NCI-H460 (cell line): ENCODE data around the gene ZFP3. TPM values are rescaled to one million over a fixed set of nuclear protein-coding genes. Genes with fewer than 3 reads are reported as not detected.
"Not testable (repeated sequence)": the region's sequence is repeated elsewhere in the genome, so short reads cannot be mapped to it uniquely, and the experiment has no call there.

Experiments
- DNase-seq: peaks from one replicate; pipeline ENCODE4 v3.0.0-alpha.2; 2016; ENCODE audit warnings: low read depth; ENCODE audit errors: extremely low read depth
- total RNA-seq: library from RNA; depleted of rRNA; stranded (reverse); fragments of >200 nt; shearing (Covaris generic); gene quantifications from 2 replicates; pipeline ENCODE4 v1.2.3, GENCODE V29; 2014

The ZFP3 gene
- total RNA-seq, 1 experiment from 2014 or later: not detected

DNA sequence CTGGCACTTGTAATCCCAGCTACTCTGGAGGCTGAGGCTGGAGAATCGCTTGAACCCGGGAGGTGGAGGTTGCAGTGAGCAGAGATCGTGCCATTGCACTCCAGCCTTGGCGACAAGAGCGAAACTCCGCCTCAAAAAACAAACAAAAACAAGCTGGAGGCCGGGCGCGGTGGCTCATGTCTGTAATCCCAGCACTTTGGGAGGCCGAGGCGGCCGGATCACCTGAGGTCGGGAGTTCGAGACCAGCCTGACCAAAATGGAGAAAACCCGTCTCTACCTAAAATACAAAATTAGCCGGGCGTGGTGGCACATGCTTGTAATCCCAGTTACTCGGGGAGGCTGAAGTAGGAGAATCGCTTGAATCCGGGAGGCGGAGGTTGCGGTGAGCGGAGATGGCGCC, 992 bp upstream of the ZFP3 start:
- DNase-seq: not testable (repeated sequence)

DNA sequence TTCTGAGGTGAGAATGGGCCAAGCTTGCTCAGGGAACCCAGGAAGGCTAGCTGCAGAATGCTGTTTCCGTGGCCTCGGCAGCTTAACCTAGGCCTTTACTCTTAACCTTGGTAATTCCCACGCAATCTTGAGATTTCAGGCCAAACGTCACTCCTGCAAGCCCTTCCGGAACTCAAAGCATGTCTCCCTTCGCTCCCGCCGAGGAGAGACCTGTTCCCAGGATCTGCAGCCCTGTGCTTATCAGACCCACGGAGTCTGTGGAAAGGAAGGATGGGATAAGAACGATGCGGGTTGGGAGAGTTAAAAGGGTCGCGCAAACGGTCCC, 524 bp upstream of the ZFP3 start:
- DNase-seq: no peak

DNA sequence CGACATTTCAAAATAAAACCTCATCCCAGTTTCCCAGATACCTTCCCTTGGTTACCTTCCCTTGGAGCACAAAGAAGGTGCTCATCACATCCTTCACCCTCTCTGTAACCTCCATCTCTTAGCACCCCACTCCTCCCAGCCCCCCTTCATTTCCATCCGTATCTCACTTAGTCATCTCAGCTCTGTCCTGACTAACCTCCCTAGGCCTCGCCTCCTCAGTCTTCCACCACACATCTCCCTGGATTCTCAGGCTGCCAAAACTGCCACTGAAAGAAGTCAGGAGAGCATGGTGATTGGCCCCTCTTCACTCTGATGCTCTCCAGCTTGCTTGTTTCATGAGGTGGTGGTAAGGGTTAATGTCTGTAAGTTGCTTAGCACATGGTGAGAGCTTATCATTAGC, 2.3 kb downstream of the ZFP3 start:
- no peak for DNase-seq

DNA sequence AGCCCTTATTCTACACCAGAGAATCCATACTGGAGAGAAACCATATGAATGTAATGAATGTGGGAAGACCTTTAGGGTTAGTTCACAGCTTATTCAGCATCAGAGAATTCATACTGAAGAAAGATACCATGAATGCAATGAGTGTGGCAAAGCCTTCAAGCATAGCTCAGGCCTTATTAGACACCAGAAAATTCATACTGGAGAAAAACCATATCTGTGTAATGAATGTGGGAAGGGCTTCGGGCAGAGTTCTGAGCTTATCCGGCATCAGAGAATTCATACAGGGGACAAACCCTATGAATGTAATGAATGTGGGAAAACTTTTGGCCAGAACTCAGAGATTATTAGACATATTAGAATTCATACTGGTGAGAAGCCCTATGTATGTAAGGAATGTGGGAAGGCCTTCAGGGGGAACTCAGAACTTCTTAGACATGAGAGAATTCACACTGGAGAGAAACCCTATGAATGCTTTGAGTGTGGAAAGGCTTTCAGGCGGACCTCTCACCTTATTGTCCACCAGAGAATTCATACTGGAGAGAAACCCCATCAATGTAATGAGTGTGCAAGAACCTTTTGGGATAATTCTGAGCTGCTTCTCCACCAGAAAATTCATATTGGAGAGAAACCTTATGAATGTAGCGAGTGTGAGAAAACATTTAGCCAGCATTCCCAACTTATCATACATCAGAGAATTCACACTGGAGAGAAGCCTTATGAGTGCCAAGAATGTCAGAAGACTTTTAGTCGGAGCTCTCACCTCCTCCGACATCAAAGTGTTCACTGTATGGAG, 14.1 kb downstream of the ZFP3 start:
- no peak for DNase-seq

DNA sequence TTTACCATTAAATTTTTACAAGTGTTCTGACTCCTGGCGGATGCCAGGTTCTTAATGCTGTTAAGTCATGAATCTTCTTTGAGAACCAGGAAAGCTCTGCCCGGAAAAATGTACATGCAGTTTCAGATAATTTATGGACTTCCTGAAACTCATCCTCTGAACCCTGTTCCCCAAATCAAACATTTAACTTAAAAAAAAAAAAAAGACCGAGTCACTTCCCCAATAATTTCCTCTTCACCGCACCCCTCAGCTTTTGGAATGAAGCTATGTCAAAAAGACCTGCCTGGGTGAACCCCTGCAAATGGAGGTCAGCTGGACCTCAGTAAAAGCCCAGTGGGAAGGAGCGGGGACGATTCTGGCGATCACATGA, 18.4 kb downstream of the ZFP3 start:
- no peak for DNase-seq

DNA sequence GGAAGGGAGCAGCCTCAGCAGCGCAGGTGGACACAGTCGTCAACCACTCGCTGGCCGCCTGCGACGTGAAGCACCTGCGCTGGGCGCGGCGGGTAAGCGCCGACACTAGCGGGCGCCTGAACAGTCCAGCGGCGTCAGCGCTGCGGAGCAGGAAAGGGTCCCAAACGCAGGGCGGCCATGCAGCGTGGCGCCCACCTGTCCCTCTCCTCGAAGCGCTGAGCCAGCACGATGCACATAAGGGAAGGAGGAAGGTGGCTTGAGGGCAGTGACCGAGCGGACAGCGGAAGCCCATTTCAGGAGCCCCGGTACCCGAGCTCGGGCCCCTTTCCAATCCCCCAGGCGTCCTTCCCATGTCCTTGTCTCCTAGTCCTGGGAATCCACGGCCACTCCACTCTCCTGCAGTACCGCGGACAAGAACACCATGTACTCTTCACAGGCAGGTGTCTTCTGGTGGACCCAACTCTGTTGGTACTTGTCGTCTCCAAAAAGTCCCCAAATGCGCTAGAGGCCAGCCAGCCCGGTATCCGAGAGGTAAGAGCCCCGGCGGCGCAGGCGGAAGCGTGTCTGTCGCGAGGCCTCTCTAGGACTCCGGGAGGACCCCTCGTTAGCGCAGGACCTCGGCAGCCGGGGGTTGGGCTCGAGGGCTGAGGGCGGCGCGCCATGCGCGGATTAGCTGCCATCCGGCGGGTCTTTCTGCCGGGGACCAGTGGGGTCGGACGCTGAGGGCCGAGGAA, 19.0 kb downstream of the ZFP3 start:
- no peak for DNase-seq

DNA sequence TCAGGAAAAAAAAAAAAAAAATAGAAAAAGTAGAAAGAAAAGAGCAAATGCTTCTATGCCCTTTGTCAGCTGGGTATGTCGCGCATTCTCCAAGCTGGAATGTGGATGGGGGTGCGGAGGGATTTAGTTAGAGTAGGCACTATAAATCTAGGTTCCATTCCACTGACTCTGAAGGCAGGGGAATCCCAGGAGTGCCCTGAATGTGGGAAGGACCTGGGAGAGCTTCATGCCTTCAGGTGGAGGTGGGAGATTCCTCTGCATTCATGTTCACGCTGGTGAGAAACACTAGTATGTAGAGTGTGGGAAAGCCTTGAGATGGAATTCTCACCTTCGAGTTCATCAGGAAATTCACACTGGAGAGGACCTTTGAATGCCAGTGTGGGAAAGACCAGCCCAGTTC, 21.0 kb downstream of the ZFP3 start:
- no peak for DNase-seq

DNA sequence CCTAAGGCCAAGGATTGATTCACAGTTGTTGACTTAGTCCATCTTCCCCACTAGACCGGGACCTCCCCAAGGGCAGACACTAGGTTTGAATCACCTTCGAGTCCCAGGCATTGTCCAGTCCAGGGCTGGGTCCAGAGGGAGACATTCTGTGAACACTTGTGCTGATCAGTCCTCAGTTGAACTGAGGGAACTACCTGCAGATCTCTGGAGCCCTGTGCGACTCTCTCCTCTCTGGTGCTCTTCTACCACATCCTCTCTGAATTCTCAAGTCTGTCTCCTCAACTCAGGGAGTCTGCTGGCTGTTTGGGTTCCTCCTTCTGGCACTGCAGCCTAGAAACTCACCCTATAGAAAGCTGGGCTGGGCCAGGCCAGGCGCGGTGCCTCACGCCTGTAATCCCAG, 22.6 kb downstream of the ZFP3 start:
- no peak for DNase-seq

DNA sequence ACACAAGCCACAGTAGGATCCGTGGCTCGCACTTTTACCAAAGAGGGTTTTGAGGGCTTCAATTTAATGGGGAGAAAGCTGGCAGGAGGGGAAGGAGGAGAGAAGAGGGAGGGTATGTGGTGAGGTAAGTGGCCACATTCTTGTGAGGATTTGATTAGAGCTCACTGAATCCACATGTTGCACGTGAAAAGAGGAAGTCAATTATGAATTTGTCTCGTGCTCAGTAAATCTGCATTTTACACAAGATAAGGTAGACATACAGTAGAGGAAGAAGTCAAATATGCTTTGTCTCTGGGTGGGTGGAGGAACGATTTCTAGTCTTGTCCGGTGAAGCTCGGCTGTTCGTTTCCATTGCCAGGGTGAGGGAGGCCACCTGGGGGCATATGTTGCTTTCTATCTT, 32.5 kb downstream of the ZFP3 start:
- no peak for DNase-seq

DNA sequence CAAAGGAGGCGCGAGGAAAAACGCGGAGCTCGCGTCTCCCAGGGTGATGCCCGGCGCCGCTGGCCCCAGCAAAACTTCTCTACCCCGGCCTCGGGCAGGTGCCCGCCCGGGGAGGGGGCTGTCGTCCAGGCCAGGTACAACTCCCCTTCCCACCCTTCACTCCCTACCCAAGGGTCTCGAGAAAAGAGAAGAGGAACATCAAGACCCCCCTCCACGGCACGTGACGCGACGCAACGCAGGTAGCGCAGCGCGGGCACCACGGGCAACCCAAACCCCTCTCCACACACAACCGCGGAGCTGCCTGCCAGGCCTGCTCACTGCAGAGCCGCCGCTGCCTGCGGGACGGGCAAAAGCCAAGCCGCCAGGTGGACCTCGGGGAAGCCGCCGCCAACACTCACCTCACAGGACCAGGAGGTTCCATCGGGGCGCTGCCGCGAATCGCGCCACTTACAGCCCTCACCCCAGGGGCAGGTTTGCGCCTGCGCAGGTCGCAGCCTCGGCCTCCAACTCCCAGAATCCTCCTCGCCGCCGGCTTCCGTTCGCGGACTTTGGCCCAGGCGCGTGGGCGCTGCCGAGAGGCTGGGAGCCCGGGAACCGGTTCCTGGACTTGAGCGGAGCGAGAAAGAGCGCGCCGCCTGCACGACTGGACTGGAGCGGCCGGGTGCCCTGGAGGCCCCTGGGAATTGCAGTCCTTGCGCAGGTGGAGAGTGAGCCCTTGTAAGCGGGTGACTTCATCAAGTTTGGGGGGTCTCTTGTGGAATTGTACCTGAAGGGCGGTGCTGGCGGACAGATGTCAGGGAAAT, 33.3 kb downstream of the ZFP3 start, which contains the start of gene ZNF232:
ZNF232 (minus strand) TSS at position 477 of the 803 bp plus-strand sequence; CDS start at position 421, 56 bp downstream.
- DNase-seq: peak; percentile 90

DNA sequence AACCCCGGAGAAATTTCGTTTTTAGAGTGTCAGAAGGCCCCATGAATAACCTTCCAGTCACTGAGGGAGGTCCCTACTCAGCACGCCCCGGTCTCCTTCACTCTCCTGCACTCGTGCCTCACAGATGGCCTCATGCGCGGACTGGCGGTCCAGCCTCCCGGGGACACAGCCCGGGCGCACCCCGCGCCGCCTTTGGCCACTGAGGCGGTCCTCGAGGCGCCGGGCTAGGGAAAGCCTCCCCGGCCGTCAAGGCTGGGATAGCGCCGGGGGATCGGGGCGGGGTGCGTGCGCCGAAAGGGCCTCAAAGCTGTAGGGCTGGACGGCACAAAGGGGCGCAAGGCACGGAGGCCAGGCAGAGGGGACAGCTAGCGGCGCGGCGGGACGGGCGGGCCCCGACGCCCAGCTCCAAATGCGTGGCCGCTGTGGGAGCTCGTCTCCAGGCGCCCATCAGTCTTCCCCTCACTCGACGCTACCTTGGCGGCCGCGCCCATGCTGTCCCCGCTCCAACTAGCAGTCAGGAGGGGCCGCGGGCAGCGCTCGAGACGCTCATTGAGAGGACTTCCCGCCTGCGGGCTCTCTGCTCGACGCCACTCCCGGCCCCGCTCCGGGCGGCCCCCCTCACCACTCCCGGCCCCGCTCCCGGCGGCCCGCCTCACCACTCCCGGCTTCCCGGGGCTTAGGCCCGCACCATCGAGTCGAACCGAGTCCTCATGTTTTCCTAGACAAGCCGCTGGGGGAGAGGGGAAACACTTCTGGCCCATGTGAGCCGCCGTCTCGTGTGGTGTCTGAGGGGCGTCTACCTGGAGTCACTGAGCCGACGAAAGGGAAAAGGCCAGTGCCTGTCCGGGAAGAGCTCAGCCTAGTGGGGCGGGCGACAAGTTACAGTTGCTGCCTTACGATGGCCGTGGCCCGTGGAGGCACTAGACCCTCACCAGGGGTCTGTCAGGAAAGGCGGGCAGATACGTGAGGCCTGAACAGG, 37.7 kb downstream of the ZFP3 start, which contains the start of gene USP6:
USP6 (plus strand) TSS at position 360 of the 979 bp plus-strand sequence. CDS start 14,336 bp downstream, outside the sequence.
- DNase-seq: no peak

DNA sequence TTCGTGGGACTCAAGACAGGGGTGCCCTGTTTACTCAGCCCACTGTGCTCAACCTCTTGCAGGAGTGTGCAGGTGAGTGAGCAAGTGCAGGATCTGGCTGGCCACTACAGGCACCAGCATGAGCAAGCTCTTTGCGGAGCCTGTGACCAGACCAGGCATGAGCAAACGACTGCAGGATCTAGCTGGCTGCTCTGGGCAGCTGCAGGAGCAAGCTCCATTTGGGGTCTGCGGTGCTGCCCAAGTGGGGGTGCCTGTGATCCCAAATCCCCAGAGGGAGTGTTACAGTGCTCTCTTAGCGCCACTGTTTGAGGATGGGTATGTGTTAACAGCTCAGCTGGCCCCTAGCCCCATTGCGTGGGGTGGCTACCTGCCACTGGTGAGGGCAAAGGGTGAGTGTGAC, 40.0 kb downstream of the ZFP3 start:
- DNase-seq: no peak

DNA sequence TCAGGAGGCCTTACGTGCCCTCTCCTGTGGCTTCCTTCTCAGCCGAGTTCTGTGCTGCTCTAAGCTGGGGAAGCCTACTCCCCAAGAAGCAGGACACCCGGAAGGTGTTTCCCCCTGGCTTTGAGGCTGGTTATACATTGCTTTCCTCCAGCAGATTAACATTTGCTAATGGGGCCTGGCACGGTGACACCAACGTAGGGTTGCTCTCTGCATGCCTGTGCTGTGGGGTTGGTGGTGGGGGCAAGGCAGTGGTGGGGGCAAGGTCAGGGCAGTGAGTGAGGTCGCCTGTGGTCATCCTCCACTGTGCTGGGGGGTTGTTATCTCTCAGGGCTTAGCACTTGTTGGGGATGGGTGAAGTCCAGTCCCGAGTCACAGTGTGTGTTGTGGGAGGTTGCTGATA, 41.8 kb downstream of the ZFP3 start:
- no peak for DNase-seq

DNA sequence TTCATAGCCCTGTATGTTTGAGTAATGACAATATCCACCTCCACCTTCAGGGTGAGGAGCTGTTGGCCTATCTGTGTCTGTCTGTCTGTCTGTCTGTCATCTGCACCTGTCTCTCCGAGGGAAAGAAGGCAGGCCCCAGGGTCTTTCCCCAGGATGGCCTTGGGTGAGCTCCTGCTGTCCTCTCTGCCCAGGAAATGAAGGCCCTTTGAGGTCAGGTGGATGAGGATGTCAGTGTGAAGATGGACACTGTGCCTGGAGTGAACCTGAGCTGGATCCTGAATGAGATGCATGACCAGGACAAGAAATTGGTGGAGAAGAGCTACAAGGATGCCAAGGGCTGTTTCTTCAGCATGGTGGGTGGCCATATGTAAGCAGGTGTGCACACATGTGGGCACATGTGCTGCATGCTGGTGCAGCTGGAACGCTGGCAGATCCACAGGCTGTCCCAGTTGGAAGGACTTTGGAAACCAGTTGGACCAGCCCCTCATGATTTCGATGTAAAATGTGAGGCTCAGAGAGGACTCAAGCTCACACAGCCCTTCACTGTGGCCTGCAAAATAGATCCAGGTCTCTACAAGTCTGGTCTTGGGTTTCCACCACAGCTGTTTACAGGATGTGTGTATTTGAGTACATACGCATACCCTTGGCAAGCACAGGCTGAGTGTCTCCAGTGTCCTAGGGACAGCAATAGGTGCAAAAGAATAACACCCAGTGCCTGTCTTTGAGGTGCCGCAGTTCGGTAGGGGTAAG, 42.3 kb downstream of the ZFP3 start:
- DNase-seq: not testable (repeated sequence)

DNA sequence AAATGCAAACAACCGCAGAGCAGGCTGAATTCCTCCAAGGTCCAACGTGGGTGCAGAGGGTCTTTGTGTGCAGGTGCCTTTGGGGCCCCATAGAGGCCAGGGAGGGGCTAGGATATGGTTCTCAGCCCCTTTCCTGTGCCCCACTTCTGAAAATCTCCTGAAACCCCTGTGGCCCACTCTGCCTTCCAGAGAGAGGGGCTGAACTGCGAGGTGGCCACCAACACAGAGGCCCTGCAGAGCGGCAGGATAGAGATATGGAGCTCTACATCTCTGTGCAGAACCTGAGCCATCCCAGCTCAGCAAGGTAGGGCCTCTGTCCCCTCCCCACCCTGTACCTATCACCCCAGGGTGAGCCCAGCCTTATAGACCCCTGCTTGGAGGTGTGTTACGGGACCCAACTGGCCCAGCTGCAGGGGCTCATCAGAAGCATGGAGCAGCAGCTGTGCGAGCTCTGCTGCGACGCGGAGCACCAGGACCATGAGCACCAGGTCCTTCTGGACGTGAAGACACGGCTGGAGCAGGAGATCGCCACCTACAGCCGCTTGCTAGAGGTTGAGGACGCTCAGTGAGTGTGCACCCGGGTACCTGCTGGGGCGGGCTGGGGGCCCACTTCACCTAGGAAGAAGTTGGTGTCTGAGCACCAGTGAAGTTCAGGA, 43.0 kb downstream of the ZFP3 start:
- no peak for DNase-seq

DNA sequence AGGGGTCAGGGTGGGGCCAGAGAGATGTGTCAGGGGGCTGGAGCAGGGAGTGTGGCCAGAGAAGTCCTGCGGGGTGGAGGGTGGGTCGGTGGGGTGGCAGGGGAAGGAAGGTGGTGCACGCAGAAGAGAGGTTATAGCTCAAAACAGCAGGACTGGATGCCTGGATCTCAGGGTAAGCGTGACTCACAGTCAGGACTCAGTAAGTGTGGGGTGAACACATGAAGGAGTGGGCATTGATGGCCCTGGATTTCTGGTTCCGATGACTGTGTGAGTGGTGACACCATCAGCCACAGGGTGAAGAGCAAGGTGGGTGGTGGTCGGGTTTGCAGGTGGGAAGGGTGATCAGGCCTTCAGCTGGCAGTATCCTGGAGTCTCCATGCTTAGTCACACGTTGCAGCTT, 43.8 kb downstream of the ZFP3 start:
- not testable (repeated sequence) for DNase-seq

DNA sequence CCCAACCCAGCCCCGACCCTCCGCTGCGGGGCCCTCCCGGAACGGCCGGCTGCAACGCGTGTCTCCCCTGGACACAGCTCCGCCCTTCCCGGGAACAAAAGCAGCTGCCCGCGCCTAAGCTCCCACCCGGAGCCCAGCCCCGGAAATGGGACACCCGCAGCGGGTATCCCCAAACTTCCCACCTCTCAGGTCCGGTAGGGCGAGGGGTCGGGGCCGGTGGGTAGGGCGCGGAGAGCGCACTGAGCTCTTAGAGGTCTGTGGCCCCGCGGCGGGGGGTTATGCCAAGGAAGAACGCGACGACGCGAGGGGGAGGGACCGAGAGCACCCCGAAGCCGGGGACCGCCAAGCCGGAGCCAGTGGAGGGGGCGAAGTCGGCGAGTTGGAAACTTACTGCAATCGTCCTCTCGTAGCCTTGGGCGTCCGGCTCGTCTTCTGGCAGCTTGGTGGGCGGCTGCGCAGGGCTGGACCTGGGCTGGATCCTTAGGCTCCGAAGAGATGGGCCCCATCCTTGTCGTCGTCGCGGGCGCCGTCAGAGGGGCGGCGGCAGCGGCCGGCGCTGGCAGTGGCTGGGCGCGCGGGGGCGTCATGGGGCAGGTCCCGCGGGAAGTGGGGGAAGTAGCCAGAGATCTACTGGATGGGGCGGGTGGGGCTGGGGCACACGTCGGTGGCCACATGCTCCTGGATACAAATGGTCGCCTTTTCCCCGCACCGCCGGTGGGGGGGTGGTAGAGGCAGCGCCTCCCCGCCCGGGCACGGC, 44.5 kb downstream of the ZFP3 start:
- DNase-seq: no peak
